HG03558 (cell line): ENCODE measurements around the gene RPL41.
"Not testable (repeated sequence)": the region's sequence is repeated elsewhere in the genome, so short reads cannot be mapped to it uniquely, and the experiment has no call there.

ENCODE experiments used
- ATAC-seq: cut with Tn5 transposase; IDR thresholded peaks from one replicate; pipeline ENCODE4 v1.9.1; 2021; ENCODE audit warnings: moderate number of reproducible peaks; ENCODE audit not compliant: unreplicated experiment; ENCODE audit errors: extremely low read depth

RPL41 gene

GRCh38 chr12:56152756-56153677 lies 36.6 kb downstream of the RPL41 start:
- ATAC-seq: no peak

- no peak for ATAC-seq
Observed at GRCh38 chr12:56153678-56154065, 37.2 kb downstream of the RPL41 start.

DNA sequence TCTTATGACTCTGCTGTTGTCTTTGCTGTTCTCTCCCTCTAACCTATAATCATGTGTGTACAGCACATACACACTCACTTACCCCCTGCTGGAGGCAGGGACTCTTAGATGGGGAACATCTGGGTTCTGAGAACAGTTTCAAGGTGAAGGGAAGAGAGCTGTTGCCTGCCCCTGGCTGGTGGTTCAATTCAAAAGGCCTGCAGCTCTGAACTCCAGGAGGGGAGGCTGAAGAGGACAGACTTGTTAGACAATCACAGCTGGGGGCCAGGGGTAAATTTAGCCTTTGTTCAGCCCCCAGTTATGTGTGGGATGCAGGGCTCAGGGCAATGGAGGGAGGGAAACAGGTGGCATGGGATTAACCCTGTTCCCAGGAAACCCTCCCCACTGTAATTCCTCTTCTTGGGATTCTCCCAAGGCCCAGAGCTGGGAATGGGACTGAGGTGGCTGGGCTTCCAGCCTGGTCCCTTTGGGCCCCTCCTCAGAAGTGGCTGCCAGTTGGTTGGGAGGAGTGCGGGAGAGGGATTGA lies 37.9 kb downstream of the RPL41 start:
- no peak for ATAC-seq

DNA sequence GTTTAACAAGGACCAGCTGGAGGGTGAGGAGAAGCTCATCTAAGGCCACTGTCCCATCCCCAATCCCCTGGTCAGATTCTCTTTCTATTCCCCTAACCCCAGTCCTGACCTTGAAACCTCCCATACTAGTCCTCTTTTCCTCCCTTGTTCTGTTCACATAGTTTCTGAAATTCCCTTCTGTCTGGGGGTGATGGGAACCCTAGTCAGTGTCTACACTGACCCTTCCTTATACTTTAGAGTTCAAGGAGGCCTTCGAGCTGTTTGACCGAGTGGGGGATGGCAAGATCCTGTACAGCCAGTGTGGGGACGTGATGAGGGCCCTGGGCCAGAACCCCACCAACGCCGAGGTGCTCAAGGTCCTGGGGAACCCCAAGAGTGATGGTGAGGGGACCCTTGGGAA lies 38.4 kb downstream of the RPL41 start:
- ATAC-seq: no peak

GRCh38 chr12:56155256-56155845 lies 38.9 kb downstream of the RPL41 start:
- ATAC-seq: no peak

- ATAC-seq: not testable (repeated sequence)
Observed at GRCh38 chr12:56156464-56157200, 40.2 kb downstream of the RPL41 start.

GRCh38 chr12:56157201-56158028 lies 41.0 kb downstream of the RPL41 start:
- no peak for ATAC-seq

- peak; percentile 61 for ATAC-seq
Observed at GRCh38 chr12:56158029-56158925, 41.8 kb downstream of the RPL41 start, which contains the start of gene MYL6. Gene MYL6, plus strand, starts transcription at chr12:56158359. Its CDS starts 43 bp downstream, at chr12:56158402.

DNA sequence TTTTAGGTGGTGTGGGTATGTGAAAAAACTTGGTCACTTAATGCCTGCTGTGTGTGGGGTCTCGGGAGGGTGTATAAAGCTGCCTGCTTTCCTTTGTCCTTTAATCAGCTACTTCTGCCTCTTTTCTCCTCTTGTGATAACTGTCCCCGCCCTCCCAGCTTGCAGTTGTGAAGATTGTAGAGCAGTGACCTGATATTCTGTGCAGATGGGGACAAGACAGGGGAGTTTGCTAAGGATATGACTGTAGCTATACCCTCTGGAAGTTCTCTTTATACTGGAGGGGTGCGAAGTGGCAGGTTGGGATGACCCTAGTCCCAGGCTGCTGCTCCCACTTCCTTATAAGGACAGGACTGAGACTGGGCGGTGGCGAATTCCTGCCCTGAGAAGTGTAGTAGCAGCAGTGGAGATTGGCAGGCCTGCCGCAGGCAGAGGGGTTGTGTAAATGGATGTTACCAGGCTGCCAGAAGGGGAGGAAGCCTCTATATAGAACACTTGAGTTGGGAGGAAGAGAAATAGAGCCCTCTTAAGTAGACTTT lies 42.6 kb downstream of the RPL41 start:
- no peak for ATAC-seq

DNA sequence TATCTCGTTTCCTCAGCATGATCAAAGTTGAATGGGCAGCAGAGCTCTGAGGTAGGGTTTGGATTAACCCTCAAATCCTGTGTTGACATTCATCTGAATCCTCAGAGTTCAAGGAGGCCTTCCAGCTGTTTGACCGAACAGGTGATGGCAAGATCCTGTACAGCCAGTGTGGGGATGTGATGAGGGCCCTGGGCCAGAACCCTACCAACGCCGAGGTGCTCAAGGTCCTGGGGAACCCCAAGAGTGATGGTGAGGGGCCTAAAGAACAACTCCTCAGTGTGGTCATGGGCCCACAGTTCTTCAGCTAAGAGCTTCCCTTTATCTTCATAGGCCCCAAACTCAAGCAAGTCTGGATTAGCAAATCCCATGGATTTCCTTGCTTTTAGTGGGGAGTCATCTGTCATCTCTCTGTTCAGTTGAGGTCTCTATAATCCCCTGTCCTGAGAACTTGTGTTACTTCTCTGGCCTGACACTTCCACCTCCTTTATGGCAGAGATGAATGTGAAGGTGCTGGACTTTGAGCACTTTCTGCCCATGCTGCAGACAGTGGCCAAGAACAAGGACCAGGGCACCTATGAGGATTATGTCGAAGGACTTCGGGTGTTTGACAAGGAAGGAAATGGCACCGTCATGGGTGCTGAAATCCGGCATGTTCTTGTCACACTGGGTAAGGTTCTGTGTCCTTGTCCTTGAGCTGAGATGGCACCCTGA lies 43.2 kb downstream of the RPL41 start:
- no peak for ATAC-seq

DNA sequence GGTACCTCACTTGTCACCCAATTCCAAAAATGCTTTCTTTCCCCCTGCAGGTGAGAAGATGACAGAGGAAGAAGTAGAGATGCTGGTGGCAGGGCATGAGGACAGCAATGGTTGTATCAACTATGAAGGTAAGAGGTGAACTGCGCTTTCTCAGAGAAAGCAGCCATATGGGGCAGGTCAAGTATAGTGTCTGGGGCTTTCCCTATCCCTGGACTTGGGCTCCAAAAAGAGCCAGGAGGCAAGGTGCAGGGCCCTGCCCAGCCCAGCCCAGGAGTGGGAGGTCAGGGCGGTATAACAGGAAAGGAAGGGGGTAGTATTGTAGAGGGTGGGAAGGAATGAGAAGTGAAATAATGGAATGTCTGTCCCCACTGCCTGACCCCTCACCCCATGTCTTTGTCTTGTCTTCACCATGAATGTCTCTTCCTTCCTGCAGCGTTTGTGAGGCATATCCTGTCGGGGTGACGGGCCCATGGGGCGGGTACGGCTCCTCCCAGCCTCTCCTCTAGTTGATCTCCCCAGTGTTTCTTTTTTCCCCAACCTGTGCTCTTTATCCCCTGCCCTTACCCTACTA lies 43.8 kb downstream of the RPL41 start:
- ATAC-seq: no peak

- no peak for ATAC-seq
Observed at GRCh38 chr12:56160894-56161689, 44.7 kb downstream of the RPL41 start.

- no peak for ATAC-seq
Observed at GRCh38 chr12:56161690-56162351, 45.4 kb downstream of the RPL41 start.

GRCh38 chr12:56162468-56163290 lies 46.2 kb downstream of the RPL41 start:
- ATAC-seq: no peak

DNA sequence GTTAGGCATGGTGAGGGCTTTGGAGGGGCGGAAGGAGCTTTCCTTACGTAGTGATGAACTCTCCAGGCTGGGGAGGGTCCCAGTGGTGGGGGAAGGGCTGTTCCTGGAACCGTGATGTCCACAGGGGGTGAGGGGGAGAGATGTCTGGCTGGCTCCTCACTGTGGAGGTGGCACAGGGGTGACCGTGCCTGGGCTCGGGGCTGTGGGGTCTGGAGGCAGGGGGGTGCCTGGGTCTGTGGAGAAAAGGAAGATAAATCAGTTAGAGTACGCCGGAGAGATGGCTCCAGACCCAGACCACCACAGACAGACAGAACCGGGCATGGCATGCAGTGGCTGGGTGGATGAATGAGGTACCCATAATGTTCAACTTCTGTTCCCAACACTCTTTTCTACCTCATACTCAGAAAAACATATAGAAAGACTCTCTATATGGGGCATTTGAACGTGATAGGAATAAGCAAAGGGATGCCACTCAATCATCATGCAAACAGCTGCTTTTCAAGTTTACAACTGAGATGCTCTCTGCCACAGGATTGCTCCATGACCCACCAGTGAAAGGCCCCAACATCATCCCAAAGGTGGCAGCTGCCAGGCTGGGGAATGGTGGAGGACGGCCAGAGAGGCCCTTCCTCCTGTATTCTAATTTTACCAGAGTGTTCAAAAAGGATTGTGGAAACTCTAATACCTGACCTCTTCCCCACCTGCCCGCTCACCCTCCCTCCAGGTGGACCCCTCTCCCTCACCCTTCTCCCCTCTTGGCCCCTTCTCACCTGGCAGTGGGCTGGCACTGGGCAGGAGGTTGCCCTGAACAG lies 47.3 kb downstream of the RPL41 start:
- no peak for ATAC-seq
